Caki2 (cell line): ENCODE data around the gene ZNF180. TPM values are rescaled to one million over a fixed set of nuclear protein-coding genes. Genes with fewer than 3 reads are reported as not detected.

ENCODE experiments used
- total RNA-seq: library from RNA; depleted of rRNA; stranded (reverse); fragments of >200 nt; shearing (Covaris generic); gene quantifications from 2 replicates; pipeline ENCODE4 v1.2.3, GENCODE V29; 2014; ENCODE audit warnings: low replicate concordance; rRNA removed

Gene ZNF180
- total RNA-seq, 1 experiment from 2014 or later = 9.6 TPM

Other genes with a start within 250 kb of the ZNF180 start
- 0.03 TPM in 1 of 2 replicates, not detected in the other for gene ZNF233, start 240.6 kb downstream of the ZNF180 start, total RNA-seq
- gene ZNF235, start 195.5 kb downstream of the ZNF180 start, total RNA-seq = 0.84 and 1.3 TPM in 2 replicates
- 2.0 and 3.2 TPM in 2 replicates for gene ZNF112, start 143.8 kb downstream of the ZNF180 start, total RNA-seq
- 2.3 and 3.6 TPM in 2 replicates for gene ZNF285, start 98.9 kb downstream of the ZNF180 start, total RNA-seq
- 7.3 and 22.4 TPM in 2 replicates for gene ZNF229, start 52.0 kb downstream of the ZNF180 start, total RNA-seq
- not detected in 2 replicates for gene CEACAM20, start 29.2 kb upstream of the ZNF180 start, total RNA-seq
- gene IGSF23, start 113.0 kb upstream of the ZNF180 start, total RNA-seq = not detected in 2 replicates
- 80.5 and 93.9 TPM in 2 replicates for gene PVR, start 143.4 kb upstream of the ZNF180 start, total RNA-seq
- gene CEACAM19, start 171.0 kb upstream of the ZNF180 start, total RNA-seq = not detected in 2 replicates
- not detected in 2 replicates for gene CEACAM16, start 198.6 kb upstream of the ZNF180 start, total RNA-seq
- gene BCL3, start 248.2 kb upstream of the ZNF180 start, total RNA-seq = 0.95 and 4.2 TPM in 2 replicates